HTERT RPE-1 (cell line): Measurements from ENCODE around the gene SLC35E3.

Experiments used
- in situ Hi-C: fragments of 300-500 bp; cut with MboI; formaldehyde crosslinking; loops from 4 replicates; pipeline ENCODE4 v1.14.3; 2020; ENCODE audit warnings: low sequenced_read_pairs

SLC35E3 gene

GRCh38 chr12:68769941-68770340, 24.0 kb downstream of the SLC35E3 start:
- in situ Hi-C loops, result no loop called here

GRCh38 chr12:68771223-68771925, 25.4 kb downstream of the SLC35E3 start:
- in situ Hi-C loops, result no loop called here

- in situ Hi-C loops, result no loop called here
Measured at GRCh38 chr12:68772714-68773113, 26.7 kb downstream of the SLC35E3 start.

GRCh38 chr12:68773582-68773981, 27.6 kb downstream of the SLC35E3 start:
- in situ Hi-C loops, result no loop called here

- in situ Hi-C loops, result no loop called here
Measured at GRCh38 chr12:68775121-68775630, 29.2 kb downstream of the SLC35E3 start.

GRCh38 chr12:68776976-68777610, 31.1 kb downstream of the SLC35E3 start:
- in situ Hi-C loops, result no loop called here

GRCh38 chr12:68779280-68779679, 33.3 kb downstream of the SLC35E3 start:
- in situ Hi-C loops, result no loop called here

- in situ Hi-C loops, result no loop called here
Measured at GRCh38 chr12:68780731-68781130, 34.8 kb downstream of the SLC35E3 start.

GRCh38 chr12:68781728-68782127, 35.8 kb downstream of the SLC35E3 start:
- in situ Hi-C loops, result no loop called here

- in situ Hi-C loops, result no loop called here
Measured at GRCh38 chr12:68784015-68784414, 38.0 kb downstream of the SLC35E3 start.

- in situ Hi-C loops, result no loop called here
Measured at GRCh38 chr12:68785358-68785757, 39.4 kb downstream of the SLC35E3 start.

GRCh38 chr12:68785823-68786222, 39.8 kb downstream of the SLC35E3 start:
- in situ Hi-C loops, result no loop called here

- in situ Hi-C loops, result no loop called here
Measured at GRCh38 chr12:68786929-68787328, 41.0 kb downstream of the SLC35E3 start.

- in situ Hi-C loops, result no loop called here
Measured at GRCh38 chr12:68788554-68789143, 42.7 kb downstream of the SLC35E3 start.

GRCh38 chr12:68789144-68789878, 43.3 kb downstream of the SLC35E3 start:
- in situ Hi-C loops, result no loop called here

- in situ Hi-C loops, result no loop called here
Measured at GRCh38 chr12:68790081-68790951, 44.3 kb downstream of the SLC35E3 start.

- in situ Hi-C loops, result no loop called here
Measured at GRCh38 chr12:68790952-68791234, 44.9 kb downstream of the SLC35E3 start.

GRCh38 chr12:68791897-68792481, 46.0 kb downstream of the SLC35E3 start:
- in situ Hi-C loops, result no loop called here

- in situ Hi-C loops, result no loop called here
Measured at GRCh38 chr12:68792952-68793351, 47.0 kb downstream of the SLC35E3 start.

GRCh38 chr12:68793436-68793835, 47.5 kb downstream of the SLC35E3 start:
- in situ Hi-C loops, result no loop called here
